DMS 273 (cell line): ENCODE results near the gene USP40.

Experiments used
- DNase-seq: peaks from one replicate; lab custom pipeline; 2025; ENCODE audit not compliant: unreplicated experiment; lab: John Stamatoyannopoulos, UW

USP40 gene

DNA sequence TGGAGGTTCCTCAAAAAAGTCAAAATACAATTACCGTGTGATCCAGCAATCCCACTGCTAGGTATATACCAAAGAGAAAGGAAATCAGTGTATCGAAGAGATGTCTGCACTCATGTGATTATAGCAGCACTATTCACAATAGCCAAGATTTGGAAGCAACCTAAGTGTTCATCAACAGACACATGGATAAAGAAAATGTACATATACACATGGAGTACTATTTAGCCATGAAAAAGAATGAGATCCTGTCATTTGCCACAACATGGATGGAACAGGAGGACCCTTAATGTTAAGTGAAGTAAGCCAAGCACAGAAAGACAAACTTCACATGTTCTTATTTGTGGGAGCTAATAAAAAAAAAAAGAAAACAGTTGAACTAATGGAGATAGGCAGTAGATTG, 133.6 kb downstream of the USP40 start:
- no peak for DNase-seq

DNA sequence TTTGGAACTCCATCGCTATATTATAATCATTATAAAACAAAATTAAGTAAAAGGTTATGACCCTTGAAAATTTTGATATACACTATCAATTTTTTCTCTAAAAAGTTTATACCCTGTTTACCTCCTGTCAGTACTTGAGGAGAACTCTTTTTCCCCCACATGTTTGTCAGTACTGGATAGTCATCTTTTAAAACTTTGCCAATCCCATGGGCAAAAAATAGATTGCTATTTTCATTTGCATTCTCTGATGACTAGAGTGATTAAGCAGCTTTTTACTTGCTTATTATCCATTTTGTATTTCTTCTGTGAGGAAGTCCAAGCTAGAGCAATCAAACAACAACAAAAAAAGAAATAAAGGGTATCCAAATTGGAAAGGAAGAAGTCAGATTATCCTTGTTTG, 135.9 kb downstream of the USP40 start:
- DNase-seq: no peak

DNA sequence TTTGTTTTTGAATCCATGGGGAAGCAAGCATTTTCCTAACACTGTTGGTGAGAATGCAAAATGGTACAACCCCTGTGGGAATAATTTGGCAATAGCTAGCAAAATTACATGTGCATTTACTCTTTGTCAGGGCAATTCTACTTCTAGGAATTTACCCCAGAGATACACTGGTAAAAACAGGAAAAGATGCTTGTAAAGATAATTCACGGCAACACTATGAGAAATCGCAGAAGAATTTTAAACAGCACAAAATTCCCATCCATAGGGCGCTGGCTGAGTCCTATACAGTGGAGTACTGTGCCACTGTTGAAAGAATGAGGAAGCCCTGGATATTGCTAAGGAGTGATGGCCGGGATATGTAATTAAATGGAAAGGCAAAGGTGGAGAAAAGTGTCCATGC, 136.5 kb downstream of the USP40 start:
- DNase-seq: no peak

DNA sequence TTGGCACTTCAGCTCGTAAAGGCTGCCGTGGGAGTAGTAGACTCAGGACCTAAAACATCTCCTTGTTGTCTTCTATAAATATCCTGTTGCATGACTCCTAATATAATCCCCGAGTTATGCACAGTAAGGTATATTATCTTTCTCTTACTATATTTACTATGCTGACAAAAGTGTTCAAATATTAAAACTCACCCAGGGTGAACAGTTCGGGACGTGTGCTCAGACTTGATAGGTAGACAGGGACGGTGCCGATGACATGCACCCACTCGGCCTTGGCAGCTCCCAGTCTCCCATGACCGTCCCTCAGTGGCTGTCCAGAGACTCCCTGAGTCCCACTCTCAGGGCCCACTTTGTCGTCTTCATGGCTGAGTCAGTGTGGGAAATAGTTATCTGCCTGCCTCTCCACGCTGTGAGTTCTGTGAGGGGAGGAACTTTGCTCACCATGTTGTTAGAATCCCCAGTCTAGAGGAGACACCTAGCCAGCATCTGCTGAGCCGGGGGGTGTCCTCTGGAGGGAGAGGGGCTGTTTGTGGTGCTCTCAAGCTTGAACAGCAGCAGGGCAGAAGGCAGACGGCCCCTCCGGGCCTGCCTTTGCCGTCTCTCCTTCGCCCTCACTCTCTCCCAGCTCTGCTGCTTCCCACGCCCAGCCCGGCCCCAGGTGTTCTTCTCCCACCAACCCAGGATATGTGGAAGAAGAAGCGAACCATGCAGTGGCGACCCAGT, 137.2 kb downstream of the USP40 start:
- no peak for DNase-seq

DNA sequence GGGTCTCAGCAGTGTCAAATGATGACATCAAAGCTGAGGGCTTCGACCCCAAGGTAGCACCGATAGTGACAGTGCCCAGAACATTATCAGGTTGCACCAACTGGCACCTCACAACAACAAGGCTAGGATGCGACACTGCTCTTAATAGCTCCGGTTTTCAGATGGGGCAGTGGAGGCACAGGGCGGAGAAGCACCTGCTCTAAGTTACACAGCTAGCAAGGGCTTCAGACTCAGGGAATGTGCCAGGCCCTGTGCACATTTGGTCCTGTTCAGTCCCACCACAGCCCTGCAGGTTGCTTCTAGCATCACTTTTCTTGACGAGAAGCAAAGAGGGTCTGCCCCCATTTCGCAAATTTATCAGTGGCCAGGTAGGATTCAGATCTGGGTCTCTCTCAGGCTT, 138.1 kb downstream of the USP40 start:
- DNase-seq: no peak

DNA sequence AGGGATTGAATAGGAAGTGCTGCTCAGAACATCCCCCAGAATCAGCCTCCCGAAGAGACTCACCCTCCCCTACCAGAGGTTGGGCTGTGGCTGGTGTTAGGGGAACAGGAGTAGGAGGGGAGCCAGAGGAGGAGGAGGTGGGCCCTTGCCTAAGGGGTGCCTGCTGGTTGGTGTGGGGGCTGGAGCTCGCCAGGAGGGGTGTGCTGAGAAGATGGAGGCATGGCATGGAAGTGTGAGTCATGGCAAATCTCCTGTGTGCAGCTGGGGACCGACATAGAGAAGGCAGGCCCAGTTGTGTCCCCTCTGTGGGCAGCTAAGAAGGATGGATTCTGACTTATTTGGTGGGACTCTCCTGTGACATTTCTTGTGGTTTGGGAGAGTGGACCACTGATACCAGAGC, 138.6 kb downstream of the USP40 start:
- DNase-seq: no peak

DNA sequence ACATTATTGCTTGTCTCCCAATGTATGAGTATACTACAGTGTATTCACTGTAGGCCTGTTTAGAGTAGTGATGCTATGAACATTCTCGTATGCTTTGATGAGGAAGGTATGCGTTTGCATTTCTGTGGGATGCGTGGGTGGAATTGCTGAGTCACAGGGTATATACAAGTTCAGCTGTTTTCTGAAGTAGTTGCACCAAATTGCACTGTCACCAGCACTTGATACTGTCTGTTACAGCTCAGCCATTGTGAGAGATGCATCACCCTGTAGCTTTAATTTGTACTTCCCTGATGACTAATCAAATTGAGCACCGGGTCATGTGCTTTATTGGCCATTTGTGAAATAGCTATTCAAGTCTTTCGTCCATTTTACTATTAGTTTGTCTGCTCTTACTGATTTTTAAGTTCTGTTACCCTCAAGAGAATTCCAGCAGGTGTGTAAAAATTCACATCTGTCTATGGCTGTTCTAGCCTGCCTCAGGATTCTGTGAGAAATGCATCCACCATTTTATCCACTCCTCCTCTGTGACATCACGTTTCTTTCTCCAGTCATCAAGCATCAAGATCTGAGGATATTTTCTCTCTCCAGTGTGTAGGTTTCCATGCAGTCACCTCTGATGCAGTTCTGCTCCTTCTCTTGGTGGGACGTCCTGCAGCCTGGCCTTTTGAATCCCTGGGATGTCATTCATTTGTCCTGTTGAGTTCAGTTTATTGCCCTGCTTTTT, 139.8 kb downstream of the USP40 start:
- DNase-seq: no peak
